HCT116 (cell line): ENCODE results near the gene SDSL. TPM values are rescaled to one million over a fixed set of nuclear protein-coding genes. Genes with fewer than 3 reads are reported as not detected.

Experiments
- ATAC-seq: fragments of 200-7000 bp; cut with Tn5 transposase; 2 replicates; pipeline ENCODE4 v1.9.1; 2020; ENCODE audit warnings: mild to moderate bottlenecking, moderate library complexity
- BruUV-seq: library from RNA; stranded (reverse); fragments of 400-500 nt; replicated peaks from 2 replicates; lab custom pipeline; 2021; lab: Mats Ljungman, UMichigan
- CTCF ChIA-PET: fragments of 300-600 bp; sonication (Branson Sonifier 250); formaldehyde crosslinking; loops from one replicate; lab custom pipeline; 2021; ENCODE audit warnings: antibody characterized with exemption; lab: Charles Lee
- POLR2A ChIA-PET: fragments of 300-600, 350-600 bp; sonication (Branson Sonifier 250); formaldehyde crosslinking; loops from one replicate; lab custom pipeline; 2021; ENCODE audit warnings: antibody characterized with exemption; lab: Charles Lee
- RAD21 ChIA-PET, 2 experiments: fragments of 300-600 bp; sonication (Branson Sonifier 250); formaldehyde crosslinking; loops; one replicate each; lab custom pipeline; 2023; ENCODE audit warnings: low total read pairs in 2 of 2; ENCODE audit not compliant: uncharacterized antibody in 2 of 2, unreplicated experiment in 2 of 2, low non-redundant PET in 1 of 2; lab: Charles Lee
- DNase-seq: peaks from one replicate; pipeline ENCODE4 v3.0.0-alpha.2; 2010; ENCODE audit warnings: low read depth, low spot score
- H2AFZ ChIP-seq: fragments of 200-600 bp; shearing (Covaris generic), sonication (generic); 2 replicates; pipeline ENCODE4 v1.6.1; 2017; ENCODE audit warnings: low read depth, mixed run types, mixed read lengths, antibody characterized with exemption, low read length; ENCODE audit not compliant: poor library complexity, severe bottlenecking
- H3K27ac ChIP-seq: 2 replicates; pipeline ENCODE4 v1.5.1; 2012; ENCODE audit warnings: low read depth, low read length
- H3K27me3 ChIP-seq: fragments of 200-600 bp; sonication (generic); 2 replicates; pipeline ENCODE4 v1.6.1; 2016; ENCODE audit warnings: mixed run types, low read length, mixed read lengths; ENCODE audit not compliant: insufficient read depth
- H3K36me3 ChIP-seq, 2 experiments: fragments of 200-500 bp in 1 of 2; fragments of 200-600 bp in 1 of 2; sonication (Bioruptor generic) in 1 of 2; sonication (generic) in 1 of 2; 2 replicates each; pipeline versions ENCODE4 v1.5.1 to v1.6.1; 2014 to 2016; ENCODE audit warnings: low read length in 2 of 2, inconsistent platforms in 1 of 2, mixed read lengths in 1 of 2, mixed run types in 1 of 2; ENCODE audit not compliant: insufficient read depth in 2 of 2, control insufficient read depth in 1 of 2
- H3K4me1 ChIP-seq, 2 experiments: fragments of 200-600 bp in 1 of 2; sonication (generic) in 1 of 2; 2 replicates each; pipeline versions ENCODE4 v1.5.1 to v1.6.1; 2012 to 2017; ENCODE audit warnings: low read length in 2 of 2, inconsistent platforms in 1 of 2, mild to moderate bottlenecking in 1 of 2, mixed read lengths in 1 of 2, mixed run types in 1 of 2, moderate library complexity in 1 of 2; ENCODE audit not compliant: insufficient read depth in 2 of 2, control insufficient read depth in 1 of 2
- H3K4me2 ChIP-seq: fragments of 200-600 bp; sonication (generic); 2 replicates; pipeline ENCODE4 v1.6.1; 2017; ENCODE audit warnings: mixed run types, low read length, mixed read lengths
- H3K4me3 ChIP-seq, 2 experiments: fragments of 200-600 bp in 1 of 2; sonication (generic) in 1 of 2; replicated peaks in 1 of 2; 2 replicates each; pipeline ENCODE4 v1.5.1; 2011 to 2016; ENCODE audit warnings: low read length in 2 of 2, control low read depth in 1 of 2, low read depth in 1 of 2, mild to moderate bottlenecking in 1 of 2, mixed read lengths in 1 of 2, mixed run types in 1 of 2
- H3K79me2 ChIP-seq: fragments of 200-600 bp; sonication (generic); 2 replicates; pipeline ENCODE4 v1.6.1; 2017; ENCODE audit warnings: mild to moderate bottlenecking, mixed run types, low read length, moderate library complexity, mixed read lengths; ENCODE audit not compliant: insufficient read depth
- H3K9ac ChIP-seq: fragments of 200-600 bp; sonication (generic); 2 replicates; pipeline ENCODE4 v1.6.1; 2016; ENCODE audit warnings: low read length, mixed read lengths
- H3K9me2 ChIP-seq: fragments of 200-600 bp; sonication (generic), shearing (Covaris generic); 2 replicates; pipeline ENCODE4 v1.6.1; 2017; ENCODE audit warnings: mixed run types, mild to moderate bottlenecking, moderate library complexity; ENCODE audit not compliant: insufficient read depth
- H3K9me3 ChIP-seq, 2 experiments: fragments of 200-500 bp in 1 of 2; fragments of 200-600 bp in 1 of 2; sonication (Bioruptor generic) in 1 of 2; sonication (generic) in 1 of 2; 2 replicates each; pipeline ENCODE4 v1.6.1; 2014 to 2017; ENCODE audit warnings: low read length in 2 of 2, mixed read lengths in 2 of 2, inconsistent platforms in 1 of 2, low read depth in 1 of 2, mild to moderate bottlenecking in 1 of 2, mixed run types in 1 of 2, moderate library complexity in 1 of 2; ENCODE audit not compliant: control insufficient read depth in 1 of 2, insufficient read depth in 1 of 2
- H4K20me1 ChIP-seq: fragments of 200-600 bp; sonication (generic), shearing (Covaris generic); 2 replicates; pipeline ENCODE4 v1.6.1; 2017; ENCODE audit warnings: mixed run types, mild to moderate bottlenecking, moderate library complexity; ENCODE audit not compliant: insufficient read depth
- ATF3 ChIP-seq: IDR thresholded peaks from 2 replicates; pipeline ENCODE4 v1.6.1; 2012
- CBX3 ChIP-seq: IDR thresholded peaks from 2 replicates; pipeline ENCODE4 v1.6.1; 2012; ENCODE audit warnings: low read depth
- EGR1 ChIP-seq: IDR thresholded peaks from 2 replicates; pipeline ENCODE4 v1.6.1; 2012; ENCODE audit warnings: low read depth
- ELF1 ChIP-seq: IDR thresholded peaks from 2 replicates; pipeline ENCODE4 v1.6.1; 2012; ENCODE audit warnings: low read depth, borderline replicate concordance
- EZH2 ChIP-seq: fragments of 200-600 bp; sonication (generic); IDR thresholded peaks from 2 replicates; pipeline ENCODE4 v1.6.1; 2017; ENCODE audit warnings: antibody characterized with exemption, mixed run types
- EZH2phosphoT487 ChIP-seq: fragments of 200-600 bp; IDR thresholded peaks from 2 replicates; pipeline ENCODE4 v1.6.1; 2018; ENCODE audit warnings: antibody characterized with exemption, borderline replicate concordance
- FOSL1 ChIP-seq: IDR thresholded peaks from 2 replicates; pipeline ENCODE4 v1.6.1; 2012; ENCODE audit warnings: low read depth
- JUND ChIP-seq: IDR thresholded peaks from 2 replicates; pipeline ENCODE4 v1.6.1; 2012
- MAX ChIP-seq: IDR thresholded peaks from 2 replicates; pipeline ENCODE4 v1.6.1; 2012
- POLR2AphosphoS5 ChIP-seq: IDR thresholded peaks from 2 replicates; pipeline ENCODE4 v1.6.1; 2011; ENCODE audit warnings: mild to moderate bottlenecking, low read depth, low read length, moderate library complexity
- RAD21 ChIP-seq: IDR thresholded peaks from 2 replicates; pipeline ENCODE4 v1.6.1; 2012; ENCODE audit warnings: low read depth, mild to moderate bottlenecking
- REST ChIP-seq: IDR thresholded peaks from 2 replicates; pipeline ENCODE4 v1.6.1; 2012; ENCODE audit warnings: low read depth
- SP1 ChIP-seq: IDR thresholded peaks from 2 replicates; pipeline ENCODE4 v1.6.1; 2012; ENCODE audit warnings: low read depth
- SRF ChIP-seq: IDR thresholded peaks from 2 replicates; pipeline ENCODE4 v1.6.1; 2012; ENCODE audit warnings: low read depth
- TCF7L2 ChIP-seq: IDR thresholded peaks from 2 replicates; pipeline ENCODE4 v1.7.0; 2011; ENCODE audit warnings: borderline replicate concordance, inconsistent platforms; ENCODE audit not compliant: insufficient read depth, insufficient read length; ENCODE audit errors: extremely low read depth
- YY1 ChIP-seq: IDR thresholded peaks from 2 replicates; pipeline ENCODE4 v1.6.1; 2011; ENCODE audit warnings: low read length, low read depth, moderate library complexity, mild to moderate bottlenecking; ENCODE audit not compliant: insufficient replicate concordance; ENCODE audit errors: extremely low read depth
- ZFX ChIP-seq: fragments of 450-650 bp; IDR thresholded peaks from 2 replicates; pipeline ENCODE4 v1.6.1; 2017
- ZNF274 ChIP-seq: fragments of 200-500 bp; sonication (Bioruptor generic); IDR thresholded peaks from 2 replicates; pipeline ENCODE4 v1.6.1; 2014; ENCODE audit warnings: mild to moderate bottlenecking, low read depth, low read length, inconsistent platforms
- intact Hi-C: fragments of 100-400 bp; cut with micrococcal nuclease; formaldehyde crosslinking; loops from 2 replicates; pipeline ENCODE4 v1.10.0; 2022
- total RNA-seq: library from RNA; stranded (reverse); gene quantifications from one replicate; pipeline ENCODE4 v1.2.1, GENCODE V29; 2021; ENCODE audit not compliant: unreplicated experiment

Gene SDSL
- total RNA-seq, 1 experiment from 2014 or later, result 19.1 TPM

- Histone ChIP-seq H3K9ac (no peak overlapping the region), H3K4me1 (no peaks in the 10 kb centered on the region), H3K36me3 (no peaks in the 10 kb centered on the region), H3K79me2 (no peaks in the 10 kb centered on the region), H3K27ac (no peak overlapping the region), H3K27me3 (no peaks in the 10 kb centered on the region), H4K20me1 (no peaks in the 10 kb centered on the region), H3K4me3 (no peak overlapping the region), H2AFZ (no peak overlapping the region), H3K9me3 (no peaks in the 10 kb centered on the region), H3K4me2 (no peak overlapping the region), H3K9me2 (no peaks in the 10 kb centered on the region)
- ChIA-PET POLR2A (no interaction called here), RAD21 (no interaction called here), CTCF (interaction anchor here (1.4 to 1.6 kb wide), 2 partner anchors 16 to 21 kb away, joined by 3 to 5 read pairs; no protein-coding TSS in a partner anchor)
- ATAC-seq, result no peak
- intact Hi-C loops, result no loop called here
- no peak for DNase-seq
- no TSS peak for BruUV-seq
- TF ChIP-seq SRF (no peak), SP1 (no peak), POLR2AphosphoS5 (no peak), EGR1 (no peak), ZFX (no peak), YY1 (no peak), ATF3 (no peak), MAX (no peak), REST (no peak), ZNF274 (no peak), TCF7L2 (no peak), RAD21 (no peak), JUND (no peak), EZH2 (no peak), FOSL1 (no peak), ELF1 (no peak), EZH2phosphoT487 (no peak), CBX3 (no peak)
These were observed 19.0 kb downstream of the SDSL start for GRCh38 chr12:113440947-113441782.
